HEK293T (cell line): ENCODE measurements around the gene AAK1.
"Not testable (repeated sequence)": the region's sequence is repeated elsewhere in the genome, so short reads cannot be mapped to it uniquely, and the experiment has no call there.

Experiments
- BHLHE40 ChIP-seq: fragments of 450-650 bp; IDR thresholded peaks from 2 replicates; pipeline ENCODE4 v1.6.1; 2016; ENCODE audit warnings: mild to moderate bottlenecking, moderate library complexity, borderline replicate concordance
- FOXA1 ChIP-seq: fragments of 450-650 bp; IDR thresholded peaks from 2 replicates; pipeline ENCODE4 v1.6.1; 2016; ENCODE audit warnings: mild to moderate bottlenecking
- SUZ12 ChIP-seq: fragments of 450-650 bp; IDR thresholded peaks from 2 replicates; pipeline ENCODE4 v1.6.1; 2016; ENCODE audit warnings: mild to moderate bottlenecking

DNA sequence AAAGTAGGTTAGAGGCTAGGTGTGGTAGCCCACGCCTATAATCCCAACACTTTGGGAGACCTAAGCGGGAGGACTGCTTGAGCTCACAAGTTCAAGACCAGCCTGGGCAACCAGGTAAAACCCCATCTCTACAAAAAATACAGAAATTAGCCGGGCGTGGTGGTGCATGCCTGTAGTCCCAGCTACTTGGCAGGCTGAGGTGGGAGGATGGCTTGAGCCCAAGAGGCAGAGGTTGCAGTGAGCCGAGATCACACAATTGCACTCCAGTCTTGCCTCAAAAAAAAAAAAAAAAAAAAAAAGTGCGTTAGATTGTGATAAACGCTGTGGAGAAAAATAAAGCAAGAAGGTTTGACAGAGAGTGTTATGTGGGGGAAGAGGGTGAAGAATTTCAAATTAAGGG, 36.8 kb downstream of the AAK1 start:
- not testable (repeated sequence) for TF ChIP-seq BHLHE40, SUZ12, FOXA1
